Measurements from ENCODE around the gene GIGYF1.
A peak's percentile ranks its signal among the peaks of the same experiment; 100 is the strongest.

The GIGYF1 gene

DNA sequence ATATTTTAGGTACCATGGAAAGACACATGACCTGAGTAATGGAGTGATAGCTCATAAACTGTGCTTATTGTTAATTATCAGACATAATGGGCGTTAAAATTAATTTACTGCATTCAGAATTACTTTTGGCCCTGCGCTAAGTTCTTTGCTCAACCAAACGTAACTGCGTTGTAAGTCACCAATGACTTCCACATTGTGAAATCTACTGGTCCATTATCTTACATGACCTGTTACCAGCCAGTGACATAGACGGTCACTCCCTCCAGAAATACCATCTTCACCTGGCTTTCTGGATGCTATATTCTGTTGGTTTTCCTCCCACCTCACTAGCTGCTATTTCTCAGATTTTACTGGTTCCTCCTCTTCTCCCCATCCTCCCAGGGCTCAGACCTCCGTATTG is 5.0 kb upstream of the GIGYF1 start:
- H3K4ac ChIP-seq (ENCODE audit: low read depth, low read length): no peak overlapping the region
- peaks cover 4% of the 10 kb centered on the region for H3K79me1 ChIP-seq (ENCODE audit: low read length)
- no peak overlapping the region for H4K91ac ChIP-seq (ENCODE audit: low read depth, low read length)
- no peak overlapping the region for H3K14ac ChIP-seq (ENCODE audit: low read length)
- H2BK12ac ChIP-seq (ENCODE audit: low read length): no peak overlapping the region
- no peak overlapping the region for H2BK5ac ChIP-seq (ENCODE audit: low read depth, low read length, poor library complexity)
- no peak overlapping the region for H3K27ac ChIP-seq (ENCODE audit: low read depth, low read length)
- H3K23ac ChIP-seq (ENCODE audit: low read length): no peak overlapping the region
- H2AK5ac ChIP-seq (ENCODE audit: low read length): no peak overlapping the region
- no peak overlapping the region for H3K18ac ChIP-seq (ENCODE audit: low read length)
- no peaks in the 10 kb centered on the region for H3K79me2 ChIP-seq (ENCODE audit: control insufficient read depth, insufficient read depth, low read length, poor library complexity)
- no peak overlapping the region for H4K12ac ChIP-seq (ENCODE audit: low read depth, low read length)
- no peak overlapping the region for H4K8ac ChIP-seq (ENCODE audit: low read depth, low read length)
- H3K4me2 ChIP-seq (ENCODE audit: low read length): no peak overlapping the region
- no peak overlapping the region for H3K9ac ChIP-seq (ENCODE audit: low read length)
- no CpG with 5 or more reads among the region's 6 CpGs for WGBS (ENCODE audit: extremely low coverage, insufficient coverage, insufficient read length)
- H2AFZ ChIP-seq (ENCODE audit: insufficient read depth, low read length, poor library complexity): no peak overlapping the region
- no peak overlapping the region for H2BK120ac ChIP-seq (ENCODE audit: insufficient read depth, low read length, poor library complexity)
- no peaks in the 10 kb centered on the region for H3K36me3 ChIP-seq (ENCODE audit: control insufficient read depth in 1 of 2, insufficient read depth in 2 of 2, low read length in 2 of 2)
- H3K4me1 ChIP-seq (ENCODE audit: control insufficient read depth in 1 of 2, insufficient read depth in 2 of 2, low read length in 2 of 2): no peaks in the 10 kb centered on the region
- no peaks in the 10 kb centered on the region for H3K27me3 ChIP-seq (ENCODE audit: insufficient read depth, low read length)
- peak in 1 of 2 donors; percentile 61 for DNase-seq
- H3K4me3 ChIP-seq (ENCODE audit: low read depth, low read length): no peak overlapping the region
- H3K9me3 ChIP-seq (ENCODE audit: insufficient read depth, low read depth, low read length): no peaks in the 10 kb centered on the region

- Histone ChIP-seq H3K14ac (ENCODE audit: low read length) (no peak overlapping the region), H2BK12ac (ENCODE audit: low read length) (no peak overlapping the region), H3K23ac (ENCODE audit: low read length) (no peak overlapping the region), H3K4me2 (ENCODE audit: low read length) (no peak overlapping the region), H4K12ac (ENCODE audit: low read depth, low read length) (no peak overlapping the region), H3K27me3 (ENCODE audit: insufficient read depth, low read length) (no peaks in the 10 kb centered on the region), H4K8ac (ENCODE audit: low read depth, low read length) (no peak overlapping the region), H4K91ac (ENCODE audit: low read depth, low read length) (no peak overlapping the region), H3K9ac (ENCODE audit: low read length) (no peak overlapping the region), H3K79me2 (ENCODE audit: control insufficient read depth, insufficient read depth, low read length, poor library complexity) (peaks cover 17% of the 10 kb centered on the region), H3K4ac (ENCODE audit: low read depth, low read length) (no peak overlapping the region), H2AFZ (ENCODE audit: insufficient read depth, low read length, poor library complexity) (no peak overlapping the region), H2BK120ac (ENCODE audit: insufficient read depth, low read length, poor library complexity) (no peak overlapping the region), H3K9me3 (ENCODE audit: insufficient read depth, low read depth, low read length) (no peaks in the 10 kb centered on the region), H3K4me1 (ENCODE audit: control insufficient read depth in 1 of 2, insufficient read depth in 2 of 2, low read length in 2 of 2) (peaks cover 12 to 14% of the 10 kb centered on the region in 2 experiments), H3K36me3 (ENCODE audit: control insufficient read depth in 1 of 2, insufficient read depth in 2 of 2, low read length in 2 of 2) (no peaks in the 10 kb centered on the region), H3K4me3 (ENCODE audit: low read depth, low read length) (no peak overlapping the region), H2BK5ac (ENCODE audit: low read depth, low read length, poor library complexity) (no peak overlapping the region), H3K27ac (ENCODE audit: low read depth, low read length) (no peak overlapping the region), H2AK5ac (ENCODE audit: low read length) (no peak overlapping the region), H3K18ac (ENCODE audit: low read length) (no peak overlapping the region), H3K79me1 (ENCODE audit: low read length) (peaks cover 10% of the 10 kb centered on the region)
- WGBS (ENCODE audit: extremely low coverage, insufficient coverage, insufficient read length): no CpG with 5 or more reads among the region's 6 CpGs
- no peak for DNase-seq
These were observed 2.1 kb upstream of the GIGYF1 start for GRCh38 chr7:100696123-100696521.

- Histone ChIP-seq H3K79me2 (ENCODE audit: control insufficient read depth, insufficient read depth, low read length, poor library complexity) (peaks cover 23% of the 10 kb centered on the region), H3K9me3 (ENCODE audit: insufficient read depth, low read depth, low read length) (no peaks in the 10 kb centered on the region), H4K91ac (ENCODE audit: low read depth, low read length) (peak overlapping the region; percentile 88), H3K36me3 (ENCODE audit: control insufficient read depth in 1 of 2, insufficient read depth in 2 of 2, low read length in 2 of 2) (peaks cover 6 to 9% of the 10 kb centered on the region in 2 experiments), H2BK12ac (ENCODE audit: low read length) (no peak overlapping the region), H3K27ac (ENCODE audit: low read depth, low read length) (peak overlapping the region; percentile 29), H3K4me1 (ENCODE audit: control insufficient read depth in 1 of 2, insufficient read depth in 2 of 2, low read length in 2 of 2) (peaks cover 12 to 14% of the 10 kb centered on the region in 2 experiments), H3K9ac (ENCODE audit: low read length) (peak overlapping the region; percentile 75), H3K4ac (ENCODE audit: low read depth, low read length) (peak overlapping the region; percentile 95), H3K4me3 (ENCODE audit: low read depth, low read length) (peak overlapping the region; percentile 83), H2AK5ac (ENCODE audit: low read length) (peak overlapping the region; percentile 52), H2AFZ (ENCODE audit: insufficient read depth, low read length, poor library complexity) (peak overlapping the region; percentile 50), H3K14ac (ENCODE audit: low read length) (peak overlapping the region; percentile 66), H4K12ac (ENCODE audit: low read depth, low read length) (peak overlapping the region; percentile 52), H3K4me2 (ENCODE audit: low read length) (peak overlapping the region; percentile 88), H3K27me3 (ENCODE audit: insufficient read depth, low read length) (no peaks in the 10 kb centered on the region), H2BK120ac (ENCODE audit: insufficient read depth, low read length, poor library complexity) (peak overlapping the region; percentile 76), H3K79me1 (ENCODE audit: low read length) (peaks cover 10% of the 10 kb centered on the region), H4K8ac (ENCODE audit: low read depth, low read length) (peak overlapping the region; percentile 86), H3K18ac (ENCODE audit: low read length) (peak overlapping the region; percentile 87), H2BK5ac (ENCODE audit: low read depth, low read length, poor library complexity) (peak overlapping the region; percentile 55), H3K23ac (ENCODE audit: low read length) (peak overlapping the region; percentile 1)
- WGBS (ENCODE audit: extremely low coverage, insufficient coverage, insufficient read length): no CpG with 5 or more reads among the region's 81 CpGs
- no peak for DNase-seq
These were observed 545 bp downstream of the GIGYF1 start for GRCh38 chr7:100693312-100694097.

- Histone ChIP-seq H2BK12ac (ENCODE audit: low read length) (no peak overlapping the region), H4K8ac (ENCODE audit: low read depth, low read length) (no peak overlapping the region), H3K4me1 (ENCODE audit: control insufficient read depth in 1 of 2, insufficient read depth in 2 of 2, low read length in 2 of 2) (peaks cover 12 to 14% of the 10 kb centered on the region in 2 experiments), H3K27ac (ENCODE audit: low read depth, low read length) (no peak overlapping the region), H3K23ac (ENCODE audit: low read length) (no peak overlapping the region), H3K14ac (ENCODE audit: low read length) (no peak overlapping the region), H4K91ac (ENCODE audit: low read depth, low read length) (no peak overlapping the region), H2AFZ (ENCODE audit: insufficient read depth, low read length, poor library complexity) (no peak overlapping the region), H3K36me3 (ENCODE audit: control insufficient read depth in 1 of 2, insufficient read depth in 2 of 2, low read length in 2 of 2) (peaks cover 16 to 18% of the 10 kb centered on the region in 2 experiments), H3K9me3 (ENCODE audit: insufficient read depth, low read depth, low read length) (no peaks in the 10 kb centered on the region), H3K9ac (ENCODE audit: low read length) (no peak overlapping the region), H3K4me2 (ENCODE audit: low read length) (peak overlapping the region; percentile 88), H3K18ac (ENCODE audit: low read length) (no peak overlapping the region), H4K12ac (ENCODE audit: low read depth, low read length) (no peak overlapping the region), H3K79me1 (ENCODE audit: low read length) (peaks cover 10% of the 10 kb centered on the region), H2BK120ac (ENCODE audit: insufficient read depth, low read length, poor library complexity) (no peak overlapping the region), H3K79me2 (ENCODE audit: control insufficient read depth, insufficient read depth, low read length, poor library complexity) (peaks cover 23% of the 10 kb centered on the region), H3K4ac (ENCODE audit: low read depth, low read length) (peak overlapping the region; percentile 53), H3K4me3 (ENCODE audit: low read depth, low read length) (no peak overlapping the region), H3K27me3 (ENCODE audit: insufficient read depth, low read length) (no peaks in the 10 kb centered on the region), H2BK5ac (ENCODE audit: low read depth, low read length, poor library complexity) (no peak overlapping the region), H2AK5ac (ENCODE audit: low read length) (no peak overlapping the region)
- WGBS (ENCODE audit: extremely low coverage, insufficient coverage, insufficient read length): no CpG with 5 or more reads among the region's 6 CpGs
- no peak for DNase-seq
These were observed 1.5 kb downstream of the GIGYF1 start for GRCh38 chr7:100692578-100692961.

All from trophoblast cell (in vitro differentiated cells and primary cell).